Progenitor cell of endocrine pancreas (in vitro differentiated cells): ENCODE results near the gene PAX5. TPM values are rescaled to one million over a fixed set of nuclear protein-coding genes. Genes with fewer than 3 reads are reported as not detected.

Experiments used
- DNase-seq: peaks from one replicate; pipeline ENCODE4 v3.0.0; 2021; ENCODE audit warnings: low spot score; ENCODE audit not compliant: unreplicated experiment
- H3K27ac Mint-ChIP-seq: 2 replicates; pipeline ENCODE4 v1.8.0; 2021; ENCODE audit warnings: mild to moderate bottlenecking, moderate library complexity, mixed read lengths
- H3K27me3 Mint-ChIP-seq: 2 replicates; pipeline ENCODE4 v1.8.0; 2021; ENCODE audit warnings: mixed read lengths
- H3K36me3 Mint-ChIP-seq: 2 replicates; pipeline ENCODE4 v1.8.0; 2022; ENCODE audit warnings: mixed read lengths; ENCODE audit not compliant: insufficient read depth
- H3K4me1 Mint-ChIP-seq: 2 replicates; pipeline ENCODE4 v1.8.0; 2021; ENCODE audit warnings: low read depth, mixed read lengths
- H3K4me3 Mint-ChIP-seq: 2 replicates; pipeline ENCODE4 v1.8.0; 2021; ENCODE audit warnings: low read depth, mild to moderate bottlenecking, moderate library complexity, mixed read lengths
- H3K9me3 Mint-ChIP-seq: 2 replicates; pipeline ENCODE4 v1.8.0; 2021; ENCODE audit warnings: low read depth, mixed read lengths
- CTCF ChIP-seq: fragments of 200-600 bp; sonication (generic); IDR thresholded peaks from one replicate; pipeline ENCODE4 v1.5.0; 2021; ENCODE audit warnings: antibody characterized with exemption, mild to moderate bottlenecking; ENCODE audit not compliant: unreplicated experiment
- total RNA-seq: library from RNA; stranded (reverse); gene quantifications from 2 replicates; pipeline ENCODE4 v1.2.1, GENCODE V29; 2021

The PAX5 gene
- total RNA-seq, 1 donor from 2014 or later: not detected

- no peaks in the 10 kb centered on the region for H3K36me3 Mint-ChIP-seq
- no peaks in the 10 kb centered on the region for H3K4me1 Mint-ChIP-seq
- no peak for TF ChIP-seq CTCF
- H3K27me3 Mint-ChIP-seq: peaks cover 51% of the 10 kb centered on the region
- no peak overlapping the region for H3K4me3 Mint-ChIP-seq
- no peak overlapping the region for H3K27ac Mint-ChIP-seq
- H3K9me3 Mint-ChIP-seq: no peaks in the 10 kb centered on the region
- no peak for DNase-seq
These were observed 88.1 kb downstream of the PAX5 start for GRCh38 chr9:36945999-36946398.

DNA sequence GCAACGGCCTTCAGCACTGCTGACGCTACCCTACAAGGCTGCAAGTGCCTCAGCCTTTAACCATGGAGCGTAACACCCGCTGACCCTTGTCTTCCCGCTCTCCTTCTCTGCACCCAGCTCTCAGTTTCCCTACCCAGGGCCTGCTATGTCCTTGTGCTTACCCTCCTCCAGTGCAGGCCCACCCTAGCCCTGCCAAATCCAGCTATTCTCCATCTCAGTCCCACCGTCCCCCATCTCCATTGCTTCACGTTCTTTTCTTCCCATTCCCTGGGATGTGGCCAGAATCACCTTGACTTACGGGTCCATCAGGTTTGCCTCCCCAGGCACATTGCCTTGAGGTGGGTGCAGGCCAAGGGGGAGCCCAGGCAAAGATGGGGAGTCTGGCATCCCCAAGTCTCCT, 91.2 kb downstream of the PAX5 start:
- no peak for DNase-seq
- H3K27me3 Mint-ChIP-seq: peaks cover 53% of the 10 kb centered on the region

GRCh38 chr9:36941441-36941840, 92.6 kb downstream of the PAX5 start:
- no peaks in the 10 kb centered on the region for H3K9me3 Mint-ChIP-seq
- no peak for TF ChIP-seq CTCF
- H3K36me3 Mint-ChIP-seq: no peaks in the 10 kb centered on the region
- no peak overlapping the region for H3K27ac Mint-ChIP-seq
- H3K4me1 Mint-ChIP-seq: peaks cover 4% of the 10 kb centered on the region
- no peak overlapping the region for H3K4me3 Mint-ChIP-seq
- H3K27me3 Mint-ChIP-seq: peaks cover 60% of the 10 kb centered on the region
- DNase-seq: no peak

More for the DNA sequence above, 91.2 kb downstream of the PAX5 start:
- no peaks in the 10 kb centered on the region for H3K36me3 Mint-ChIP-seq
- H3K4me1 Mint-ChIP-seq: no peaks in the 10 kb centered on the region
- H3K9me3 Mint-ChIP-seq: no peaks in the 10 kb centered on the region
- no peak overlapping the region for H3K4me3 Mint-ChIP-seq
- no peak for TF ChIP-seq CTCF
- H3K27ac Mint-ChIP-seq: no peak overlapping the region

DNA sequence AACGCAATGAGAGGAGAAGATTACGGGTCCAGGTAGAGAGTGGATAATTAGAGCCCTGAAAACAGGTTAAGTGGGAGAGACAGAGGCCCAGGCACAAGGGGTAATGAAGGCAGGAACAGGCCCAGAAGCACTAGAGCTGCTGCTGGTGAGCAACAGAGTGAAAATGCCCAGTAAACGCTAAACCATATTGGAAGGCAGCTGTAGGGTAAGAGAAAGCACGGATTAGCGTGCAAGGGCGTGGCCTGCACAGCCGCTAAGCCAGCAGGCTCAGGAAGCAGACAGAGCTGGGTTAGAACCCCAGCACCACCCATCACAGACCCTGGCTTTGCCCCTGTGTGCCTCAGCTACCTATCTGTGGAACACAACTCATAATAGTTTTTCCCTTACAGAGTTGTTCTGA, 93.2 kb downstream of the PAX5 start:
- Mint-ChIP-seq H3K36me3 (no peaks in the 10 kb centered on the region), H3K4me1 (peaks cover 5% of the 10 kb centered on the region), H3K27me3 (peaks cover 58% of the 10 kb centered on the region), H3K27ac (no peak overlapping the region), H3K4me3 (no peak overlapping the region), H3K9me3 (no peaks in the 10 kb centered on the region)
- no peak for TF ChIP-seq CTCF
- DNase-seq: no peak

DNA sequence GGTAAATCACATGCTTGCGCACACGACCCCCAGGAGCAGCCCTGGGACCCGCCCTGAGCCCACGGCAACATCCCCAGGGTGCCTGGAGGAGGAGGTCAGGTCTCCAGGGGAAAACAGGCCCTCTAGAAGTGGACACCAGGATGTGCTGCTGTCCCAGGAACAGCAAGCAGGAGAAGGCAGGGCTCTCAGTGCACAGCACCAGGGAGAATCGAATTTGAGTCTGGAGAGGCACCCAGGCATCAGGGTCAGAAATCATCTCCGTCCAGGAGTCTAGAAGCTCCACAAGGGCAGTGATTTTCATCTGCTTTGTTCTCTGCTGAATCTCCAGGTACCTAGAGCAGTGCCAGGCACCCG, 93.6 kb downstream of the PAX5 start:
- DNase-seq: no peak

More for the DNA sequence above, 93.6 kb downstream of the PAX5 start:
- Mint-ChIP-seq H3K36me3 (no peaks in the 10 kb centered on the region), H3K27me3 (peaks cover 60% of the 10 kb centered on the region), H3K9me3 (no peaks in the 10 kb centered on the region), H3K4me3 (no peak overlapping the region), H3K4me1 (peaks cover 5% of the 10 kb centered on the region), H3K27ac (no peak overlapping the region)
- no peak for TF ChIP-seq CTCF
